ENCODE results near the gene PLEKHA5. TPM values are rescaled to one million over a fixed set of nuclear protein-coding genes. Genes with fewer than 3 reads are reported as not detected.

PLEKHA5 gene
- total and polyA plus RNA-seq, 2 experiments from 2014 or later = 82.8 to 112 TPM

GRCh38 chr12:19190292-19191031, 60.9 kb downstream of the PLEKHA5 start (continued):
- TF ChIP-seq CTCF (conservative IDR thresholded peaks at IDR 0.05; ENCODE audit: low read depth in 2 of 2) (no peak), ETS1 (IDR thresholded peaks at IDR 0.05) (no peak), CREB1 (CRISPR knock-in tag; IDR thresholded peaks at IDR 0.05; ENCODE audit: low read depth) (no peak), JUNB (IDR thresholded peaks at IDR 0.05; ENCODE audit: unreplicated experiment) (no peak)

GRCh38 chr12:19191089-19191488, 61.6 kb downstream of the PLEKHA5 start:
- Histone ChIP-seq H3K4me3 (no peak overlapping the region), H3K27ac (ENCODE audit: low read depth) (no peak overlapping the region; the same call in 1 of the 2 replicates), H2AFZ (no peak overlapping the region), H3K4me1 (ENCODE audit: insufficient read depth) (peaks cover 47% of the 10 kb centered on the region), H4K20me1 (replicated peaks; ENCODE audit: insufficient read depth) (peaks cover 13% of the 10 kb centered on the region), H3K79me2 (replicated peaks; ENCODE audit: insufficient read depth) (peaks cover 100% of the 10 kb centered on the region), H3K9me2 (ENCODE audit: insufficient read depth) (no peaks in the 10 kb centered on the region), H3F3A (replicated peaks; ENCODE audit: low read depth) (no peaks in the 10 kb centered on the region), H3K27me3 (ENCODE audit: insufficient read depth) (no peaks in the 10 kb centered on the region), H3K36me3 (ENCODE audit: insufficient read depth) (no peaks in the 10 kb centered on the region), H3K4me2 (no peak overlapping the region)
- ATAC-seq (no peak), DNase-seq (ENCODE audit: low spot score) (no peak)
- no peak overlapping the region for H3K4me3 Mint-ChIP-seq
- H3K4me1 Mint-ChIP-seq = peaks cover 63% of the 10 kb centered on the region
- H3K27ac Mint-ChIP-seq = peak overlapping the region; percentile 52
- no peak for TF ChIP-seq ETS1 (IDR thresholded peaks at IDR 0.05)
- no peak for TF ChIP-seq REST (IDR thresholded peaks at IDR 0.05; ENCODE audit: unreplicated experiment)
- H3K27me3 Mint-ChIP-seq (ENCODE audit: insufficient read depth, low read depth, poor library complexity) = peaks cover 7% of the 10 kb centered on the region
- H3K9me3 Mint-ChIP-seq = no peaks in the 10 kb centered on the region
- H3K36me3 Mint-ChIP-seq (ENCODE audit: low read depth) = no peaks in the 10 kb centered on the region

All from GM23338 (cell line).